Tibial nerve (tissue), 4 donors: Measurements from ENCODE around the gene PDE3A. TPM values are rescaled to one million over a fixed set of nuclear protein-coding genes. Genes with fewer than 3 reads are reported as not detected.

Source experiments
- DNase-seq, 2 donors: peaks; one replicate each; pipeline ENCODE4 v3.0.0-alpha.2; 2019; ENCODE audit warnings: low spot score in 2 of 2
- H3K27ac ChIP-seq, 4 donors: fragments of 200-600 bp; sonication (generic) in 3 of 4; one replicate each; pipeline ENCODE4 v1.5.1; 2017 to 2019; ENCODE audit warnings: mild to moderate bottlenecking in 1 of 4
- H3K27me3 ChIP-seq, 2 donors: fragments of 200-600 bp; sonication (generic) in 1 of 2; one replicate each; pipeline versions ENCODE4 v1.5.1 to v1.6.0; 2017 to 2019
- H3K36me3 ChIP-seq, 3 donors: fragments of 200-600 bp; sonication (generic); one replicate each; pipeline ENCODE4 v1.5.1; 2018 to 2019
- H3K4me1 ChIP-seq, 4 donors: fragments of 200-600 bp; sonication (generic) in 3 of 4; one replicate each; pipeline ENCODE4 v1.5.1; 2017 to 2019
- H3K4me3 ChIP-seq, 4 donors: fragments of 200-600 bp; sonication (generic) in 3 of 4; one replicate each; pipeline ENCODE4 v1.5.1; 2017 to 2019; ENCODE audit warnings: mild to moderate bottlenecking in 1 of 4, moderate library complexity in 1 of 4
- H3K9me3 ChIP-seq, 4 donors: fragments of 200-600 bp; sonication (generic) in 3 of 4; one replicate each; pipeline ENCODE4 v1.5.1; 2017 to 2019
- EP300 ChIP-seq, 2 donors: sonication (generic); formaldehyde crosslinking; IDR thresholded peaks; one replicate each; pipeline ENCODE4 v1.6.1; 2017; ENCODE audit warnings: antibody characterized with exemption in 2 of 2, mild to moderate bottlenecking in 1 of 2
- POLR2A ChIP-seq, 2 donors: fragments of 450-650 bp; IDR thresholded peaks; one replicate each; pipeline ENCODE4 v1.6.1; 2017; ENCODE audit warnings: antibody characterized with exemption in 2 of 2, mild to moderate bottlenecking in 2 of 2, moderate library complexity in 2 of 2
- WGBS, 2 donors: methylation state at CpG; one replicate each; pipeline ENCODE4 v1.1.5; 2018; 5-methylcytosine and 5-hydroxymethylcytosine counted together
- total RNA-seq, 4 donors: library from RNA; depleted of rRNA; stranded (reverse); fragments of >200 nt; gene quantifications; one replicate each; pipeline ENCODE4 v1.1.0, GENCODE V29; 2016
- TF ChIP-seq, protein P1 (sequence below), 5 experiments: fragments of 200-600 bp in 3 of 5; fragments of 450-650 bp in 2 of 5; sonication (generic) in 3 of 5; IDR thresholded peaks; one replicate each; pipeline ENCODE4 v1.5.1; 2016 to 2019; ENCODE audit warnings: antibody characterized with exemption in 5 of 5, mild to moderate bottlenecking in 3 of 5, moderate library complexity in 2 of 5

Gene PDE3A
- total RNA-seq, 4 donors from 2014 or later, result 11.4 to 17.6 (median 12.9) TPM

DNA sequence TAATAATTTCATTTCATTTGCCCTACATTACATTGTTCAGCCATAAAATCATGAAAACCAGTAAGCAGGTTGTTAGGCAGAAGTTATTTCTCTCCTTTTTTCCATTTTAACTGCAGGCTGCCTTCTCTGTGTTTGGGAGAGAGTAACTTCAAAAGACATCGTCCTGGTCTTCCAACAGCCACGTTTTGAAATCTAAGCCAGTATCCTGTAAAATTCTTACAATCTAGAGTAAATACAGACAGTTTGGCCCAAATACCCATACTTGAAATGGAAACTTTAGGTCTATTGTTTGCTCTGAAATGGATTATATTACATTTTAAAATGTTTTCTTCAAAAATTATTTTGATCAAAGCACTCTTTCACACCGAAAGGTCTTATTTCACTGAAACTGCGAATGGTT is 260.7 kb downstream of the PDE3A start:
- TF ChIP-seq, protein P1, sequence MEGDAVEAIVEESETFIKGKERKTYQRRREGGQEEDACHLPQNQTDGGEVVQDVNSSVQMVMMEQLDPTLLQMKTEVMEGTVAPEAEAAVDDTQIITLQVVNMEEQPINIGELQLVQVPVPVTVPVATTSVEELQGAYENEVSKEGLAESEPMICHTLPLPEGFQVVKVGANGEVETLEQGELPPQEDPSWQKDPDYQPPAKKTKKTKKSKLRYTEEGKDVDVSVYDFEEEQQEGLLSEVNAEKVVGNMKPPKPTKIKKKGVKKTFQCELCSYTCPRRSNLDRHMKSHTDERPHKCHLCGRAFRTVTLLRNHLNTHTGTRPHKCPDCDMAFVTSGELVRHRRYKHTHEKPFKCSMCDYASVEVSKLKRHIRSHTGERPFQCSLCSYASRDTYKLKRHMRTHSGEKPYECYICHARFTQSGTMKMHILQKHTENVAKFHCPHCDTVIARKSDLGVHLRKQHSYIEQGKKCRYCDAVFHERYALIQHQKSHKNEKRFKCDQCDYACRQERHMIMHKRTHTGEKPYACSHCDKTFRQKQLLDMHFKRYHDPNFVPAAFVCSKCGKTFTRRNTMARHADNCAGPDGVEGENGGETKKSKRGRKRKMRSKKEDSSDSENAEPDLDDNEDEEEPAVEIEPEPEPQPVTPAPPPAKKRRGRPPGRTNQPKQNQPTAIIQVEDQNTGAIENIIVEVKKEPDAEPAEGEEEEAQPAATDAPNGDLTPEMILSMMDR (IDR thresholded peaks at IDR 0.05), result no peak
- TF ChIP-seq EP300 (IDR thresholded peaks at IDR 0.05) (no peak), POLR2A (IDR thresholded peaks at IDR 0.05) (no peak)
- H3K27me3 ChIP-seq, result no peaks in the 10 kb centered on the region
- H3K4me3 ChIP-seq, result no peak overlapping the region
- H3K9me3 ChIP-seq, result no peaks in the 10 kb centered on the region
- no peaks in the 10 kb centered on the region for H3K36me3 ChIP-seq
- peak overlapping the region in 2 of 4 donors; percentile 26 to 62 for H3K27ac ChIP-seq
- WGBS, 2 donors, result 29 to 33% methylated on average over 4 of the region's 4 CpGs
- no peak for DNase-seq
- H3K4me1 ChIP-seq, result peaks cover 0 to 35% (median 0%) of the 10 kb centered on the region in 4 donors

DNA sequence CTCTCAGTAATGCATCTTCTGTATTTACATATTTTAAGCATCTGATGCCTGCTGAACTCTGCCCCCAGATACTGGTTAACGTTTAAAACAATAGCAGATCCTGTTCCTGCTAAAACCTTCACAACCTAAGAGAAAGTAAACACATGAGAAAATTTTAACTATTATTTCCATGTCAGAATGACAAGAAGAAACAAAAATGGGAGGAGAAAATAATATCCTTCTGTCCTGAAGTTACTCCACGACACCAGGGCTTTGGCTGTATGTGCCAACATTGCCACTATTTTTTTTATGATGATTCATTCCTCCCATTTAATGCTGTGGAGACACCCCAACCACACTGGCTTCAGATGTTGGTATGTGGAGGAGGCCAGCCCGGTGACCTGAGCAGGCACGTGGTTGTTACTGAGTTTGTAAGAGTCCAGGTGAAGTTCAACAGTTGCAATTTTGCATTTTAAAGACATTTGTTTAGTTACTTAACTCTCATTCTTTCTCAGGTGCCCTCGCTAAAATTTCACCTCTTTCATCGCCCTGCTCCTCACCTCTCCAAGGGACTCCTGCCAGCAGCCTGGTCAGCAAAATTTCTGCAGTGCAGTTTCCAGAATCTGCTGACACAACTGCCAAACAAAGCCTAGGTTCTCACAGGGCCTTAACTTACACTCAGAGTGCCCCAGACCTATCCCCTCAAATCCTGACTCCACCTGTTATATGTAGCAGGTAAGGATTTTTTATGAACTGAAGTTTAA is 261.2 kb downstream of the PDE3A start:
- Histone ChIP-seq H3K27me3 (no peaks in the 10 kb centered on the region), H3K4me1 (peaks cover 0 to 35% (median 0%) of the 10 kb centered on the region in 4 donors), H3K4me3 (no peak overlapping the region), H3K36me3 (no peaks in the 10 kb centered on the region), H3K27ac (peak overlapping the region in 2 of 4 donors; percentile 13 to 26), H3K9me3 (no peaks in the 10 kb centered on the region)
- no peak for DNase-seq
- TF ChIP-seq POLR2A (IDR thresholded peaks at IDR 0.05) (no peak), EP300 (IDR thresholded peaks at IDR 0.05) (no peak)
- TF ChIP-seq, protein P1 (IDR thresholded peaks at IDR 0.05), result no peak
- WGBS, 2 donors, result 42 to 54% methylated on average over 6 of the region's 6 CpGs

DNA sequence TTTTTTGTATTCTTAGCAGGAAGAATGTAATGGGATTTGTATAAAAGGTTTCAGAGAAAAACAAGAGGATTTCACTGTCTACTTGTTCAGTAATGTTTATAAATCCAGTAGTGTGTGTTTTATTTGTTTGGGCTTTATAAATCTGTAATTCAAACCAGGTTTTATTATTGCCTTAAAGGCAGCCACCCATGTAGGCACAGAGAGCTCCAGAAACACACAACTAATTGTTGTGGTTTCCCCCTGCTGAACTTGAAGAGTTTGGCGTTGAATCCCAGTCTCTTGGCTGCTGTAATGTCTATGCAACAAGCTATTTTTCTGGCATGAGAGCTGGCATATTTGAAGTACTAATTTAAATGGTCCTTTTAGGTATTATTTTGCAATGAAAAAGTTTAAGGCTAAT is 263.4 kb downstream of the PDE3A start:
- no peaks in the 10 kb centered on the region for H3K27me3 ChIP-seq
- H3K36me3 ChIP-seq, result no peaks in the 10 kb centered on the region
- WGBS, 2 donors, result 31 to 50% methylated on average over 1 of the region's 1 CpG
- peaks cover 0 to 35% (median 0%) of the 10 kb centered on the region in 4 donors for H3K4me1 ChIP-seq
- H3K27ac ChIP-seq, result no peak overlapping the region
- no peak for DNase-seq
- TF ChIP-seq POLR2A (IDR thresholded peaks at IDR 0.05) (no peak), EP300 (IDR thresholded peaks at IDR 0.05) (peak in 1 of 2 donors; percentile 26)
- H3K9me3 ChIP-seq, result no peaks in the 10 kb centered on the region
- H3K4me3 ChIP-seq, result no peak overlapping the region

DNA sequence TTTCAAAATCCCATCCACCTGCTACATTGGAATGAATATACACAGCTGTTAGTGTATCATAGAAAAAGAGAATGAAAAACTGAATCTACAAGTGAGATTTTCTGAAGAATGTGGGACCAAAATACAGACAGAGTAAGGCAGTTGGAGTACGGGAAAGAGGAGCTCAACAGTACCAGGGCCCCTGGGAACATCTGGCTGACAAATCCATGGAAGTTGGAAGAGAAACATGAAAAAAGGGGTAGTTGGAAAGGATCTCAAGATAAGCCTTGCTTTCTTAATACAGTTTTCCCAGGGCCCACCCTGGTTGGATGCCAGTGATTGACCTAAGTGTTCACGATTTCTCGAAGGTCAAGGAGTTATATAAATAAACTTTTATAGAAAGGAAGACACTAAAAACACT is 272.8 kb downstream of the PDE3A start:
- no peak overlapping the region for H3K4me3 ChIP-seq
- no peaks in the 10 kb centered on the region for H3K27me3 ChIP-seq
- 51 to 62% methylated on average over 3 of the region's 3 CpGs for WGBS, 2 donors
- DNase-seq, result no peak
- H3K27ac ChIP-seq, result no peak overlapping the region
- H3K9me3 ChIP-seq, result no peaks in the 10 kb centered on the region
- no peaks in the 10 kb centered on the region for H3K4me1 ChIP-seq
- TF ChIP-seq POLR2A (IDR thresholded peaks at IDR 0.05) (no peak), EP300 (IDR thresholded peaks at IDR 0.05) (no peak)
- TF ChIP-seq, protein P1 (IDR thresholded peaks at IDR 0.05), result no peak
- H3K36me3 ChIP-seq, result no peaks in the 10 kb centered on the region

DNA sequence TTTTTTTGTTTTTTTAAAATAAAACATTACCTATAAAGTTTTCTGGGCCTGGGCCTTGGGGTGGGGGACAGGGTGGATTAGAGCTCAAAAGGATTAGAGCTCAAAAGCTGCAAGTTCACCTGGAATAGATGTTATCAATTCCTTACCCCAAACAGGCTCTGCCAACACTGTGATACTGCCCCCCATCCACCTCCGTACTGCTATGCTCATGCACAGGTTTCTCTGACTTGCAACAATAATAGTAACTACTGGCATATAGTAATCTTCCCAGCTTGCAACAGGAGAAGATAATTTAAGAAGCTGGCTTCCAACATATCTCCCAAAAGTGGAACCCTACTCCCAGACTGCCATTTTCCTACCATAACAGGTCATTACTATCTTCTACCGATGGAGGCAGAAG is 275.5 kb downstream of the PDE3A start:
- Histone ChIP-seq H3K27ac (no peak overlapping the region), H3K4me1 (no peaks in the 10 kb centered on the region), H3K27me3 (no peaks in the 10 kb centered on the region), H3K9me3 (no peaks in the 10 kb centered on the region), H3K4me3 (no peak overlapping the region), H3K36me3 (no peaks in the 10 kb centered on the region)
- 87% methylated on average over 2 of the region's 2 CpGs for WGBS, 2 donors
- DNase-seq, result no peak
- TF ChIP-seq, protein P1 (IDR thresholded peaks at IDR 0.05), result no peak
- TF ChIP-seq EP300 (IDR thresholded peaks at IDR 0.05), result no peak
- no peak for TF ChIP-seq POLR2A (IDR thresholded peaks at IDR 0.05)
